Activated T-helper 2 cell treated with anti-CD3 and anti-CD28 coated beads, Interferon-gamma antibody, Interleukin-2, Interleukin-4, amounts not matched to agents 10 μg/mL and 5 μg/mL and 100 μg/mL, durations not matched to agents 14 hours and 24 hours and 36 hours (primary cell): ENCODE data around the gene MAP2K5. TPM values are rescaled to one million over a fixed set of nuclear protein-coding genes. Genes with fewer than 3 reads are reported as not detected.

Experiments
- DNase-seq: peaks from one replicate; pipeline ENCODE4 v3.0.0; 2021; ENCODE audit warnings: low spot score
- H3K27ac Mint-ChIP-seq: one replicate; pipeline ENCODE4 v1.8.0; 2021; ENCODE audit warnings: mixed read lengths
- H3K27me3 Mint-ChIP-seq: one replicate; pipeline ENCODE4 v1.8.0; 2021; ENCODE audit warnings: low read depth, mixed read lengths
- H3K36me3 Mint-ChIP-seq: one replicate; pipeline ENCODE4 v1.8.0; 2021; ENCODE audit warnings: low read depth, mixed read lengths
- H3K4me1 Mint-ChIP-seq: one replicate; pipeline ENCODE4 v1.8.0; 2021; ENCODE audit warnings: low read depth, mixed read lengths
- H3K4me3 Mint-ChIP-seq: one replicate; pipeline ENCODE4 v1.8.0; 2021; ENCODE audit warnings: low read depth, mild to moderate bottlenecking, moderate library complexity, mixed read lengths
- H3K9me3 Mint-ChIP-seq: one replicate; pipeline ENCODE4 v1.8.0; 2021; ENCODE audit warnings: mixed read lengths
- intact Hi-C: fragments of 100-400 bp; cut with micrococcal nuclease; formaldehyde crosslinking; loops from one replicate; pipeline ENCODE4 v1.15.1; 2023
- total RNA-seq: library from RNA; stranded (reverse); gene quantifications from 2 replicates; pipeline ENCODE4 v1.2.3, GENCODE V29; 2022

MAP2K5 gene
- total RNA-seq, 1 donor from 2014 or later = 25.9 TPM

- no peak overlapping the region for H3K4me3 Mint-ChIP-seq
- peaks cover 2% of the 10 kb centered on the region for H3K4me1 Mint-ChIP-seq
- H3K36me3 Mint-ChIP-seq = peaks cover 10% of the 10 kb centered on the region
- intact Hi-C loops = no loop called here
- no peaks in the 10 kb centered on the region for H3K27me3 Mint-ChIP-seq
- peaks cover 2% of the 10 kb centered on the region for H3K9me3 Mint-ChIP-seq
- H3K27ac Mint-ChIP-seq = no peak overlapping the region
- no peak for DNase-seq
These were observed 135.6 kb downstream of the MAP2K5 start for GRCh38 chr15:67678089-67678488.

GRCh38 chr15:67678993-67679392, 136.5 kb downstream of the MAP2K5 start:
- H3K4me3 Mint-ChIP-seq = no peak overlapping the region
- peaks cover 10% of the 10 kb centered on the region for H3K36me3 Mint-ChIP-seq
- H3K27ac Mint-ChIP-seq = no peak overlapping the region
- H3K9me3 Mint-ChIP-seq = peaks cover 10% of the 10 kb centered on the region
- intact Hi-C loops = no loop called here
- no peak for DNase-seq
- peaks cover 2% of the 10 kb centered on the region for H3K4me1 Mint-ChIP-seq
- H3K27me3 Mint-ChIP-seq = no peaks in the 10 kb centered on the region

- no peak for DNase-seq
- intact Hi-C loops = no loop called here
- H3K27me3 Mint-ChIP-seq = no peaks in the 10 kb centered on the region
- peaks cover 26% of the 10 kb centered on the region for H3K9me3 Mint-ChIP-seq
- H3K27ac Mint-ChIP-seq = no peak overlapping the region
- H3K36me3 Mint-ChIP-seq = peaks cover 14% of the 10 kb centered on the region
- no peak overlapping the region for H3K4me3 Mint-ChIP-seq
- peaks cover 2% of the 10 kb centered on the region for H3K4me1 Mint-ChIP-seq
These were observed 138.1 kb downstream of the MAP2K5 start for GRCh38 chr15:67680641-67681040.

GRCh38 chr15:67685008-67685599, 142.6 kb downstream of the MAP2K5 start:
- no peak for DNase-seq
- intact Hi-C loops = no loop called here
- H3K27me3 Mint-ChIP-seq = no peaks in the 10 kb centered on the region
- H3K4me1 Mint-ChIP-seq = peaks cover 2% of the 10 kb centered on the region
- H3K27ac Mint-ChIP-seq = no peak overlapping the region
- H3K9me3 Mint-ChIP-seq = peaks cover 31% of the 10 kb centered on the region
- no peak overlapping the region for H3K4me3 Mint-ChIP-seq
- peaks cover 15% of the 10 kb centered on the region for H3K36me3 Mint-ChIP-seq

- peaks cover 11% of the 10 kb centered on the region for H3K36me3 Mint-ChIP-seq
- intact Hi-C loops = no loop called here
- no peak overlapping the region for H3K4me3 Mint-ChIP-seq
- no peaks in the 10 kb centered on the region for H3K4me1 Mint-ChIP-seq
- DNase-seq = no peak
- no peaks in the 10 kb centered on the region for H3K27me3 Mint-ChIP-seq
- no peak overlapping the region for H3K27ac Mint-ChIP-seq
- H3K9me3 Mint-ChIP-seq = peaks cover 31% of the 10 kb centered on the region
These were observed 143.2 kb downstream of the MAP2K5 start for GRCh38 chr15:67685716-67686115.

- intact Hi-C loops = no loop called here
- no peak for DNase-seq
- Mint-ChIP-seq H3K36me3 (peaks cover 9% of the 10 kb centered on the region), H3K27me3 (no peaks in the 10 kb centered on the region), H3K27ac (no peak overlapping the region), H3K4me3 (no peak overlapping the region), H3K4me1 (peaks cover 4% of the 10 kb centered on the region), H3K9me3 (peaks cover 2% of the 10 kb centered on the region)
These were observed 148.4 kb downstream of the MAP2K5 start for GRCh38 chr15:67690936-67691335.

- no peak for DNase-seq
- Mint-ChIP-seq H3K4me1 (peaks cover 4% of the 10 kb centered on the region), H3K36me3 (peaks cover 8% of the 10 kb centered on the region), H3K9me3 (no peaks in the 10 kb centered on the region), H3K4me3 (no peak overlapping the region), H3K27ac (no peak overlapping the region), H3K27me3 (no peaks in the 10 kb centered on the region)
- intact Hi-C loops = no loop called here
These were observed 148.9 kb downstream of the MAP2K5 start for GRCh38 chr15:67691450-67691849.

GRCh38 chr15:67692573-67692972, 150.1 kb downstream of the MAP2K5 start:
- Mint-ChIP-seq H3K4me3 (no peak overlapping the region), H3K27ac (no peak overlapping the region), H3K9me3 (no peaks in the 10 kb centered on the region), H3K27me3 (no peaks in the 10 kb centered on the region), H3K4me1 (peaks cover 4% of the 10 kb centered on the region), H3K36me3 (peaks cover 8% of the 10 kb centered on the region)
- no peak for DNase-seq
- intact Hi-C loops = no loop called here

GRCh38 chr15:67696087-67696486, 153.6 kb downstream of the MAP2K5 start:
- H3K4me1 Mint-ChIP-seq = peaks cover under 1% of the 10 kb centered on the region
- H3K36me3 Mint-ChIP-seq = peaks cover 16% of the 10 kb centered on the region
- no peak overlapping the region for H3K27ac Mint-ChIP-seq
- no peak overlapping the region for H3K4me3 Mint-ChIP-seq
- DNase-seq = no peak
- intact Hi-C loops = no loop called here
- no peaks in the 10 kb centered on the region for H3K27me3 Mint-ChIP-seq
- H3K9me3 Mint-ChIP-seq = no peaks in the 10 kb centered on the region

GRCh38 chr15:67700023-67700422, 157.5 kb downstream of the MAP2K5 start:
- Mint-ChIP-seq H3K36me3 (peaks cover 10% of the 10 kb centered on the region), H3K4me3 (no peak overlapping the region), H3K27ac (no peak overlapping the region), H3K4me1 (no peaks in the 10 kb centered on the region), H3K27me3 (no peaks in the 10 kb centered on the region), H3K9me3 (no peaks in the 10 kb centered on the region)
- no peak for DNase-seq
- intact Hi-C loops = no loop called here

GRCh38 chr15:67701669-67702068, 159.2 kb downstream of the MAP2K5 start:
- no peaks in the 10 kb centered on the region for H3K4me1 Mint-ChIP-seq
- DNase-seq = no peak
- H3K36me3 Mint-ChIP-seq = peaks cover 12% of the 10 kb centered on the region
- H3K27ac Mint-ChIP-seq = no peak overlapping the region
- H3K4me3 Mint-ChIP-seq = no peak overlapping the region
- intact Hi-C loops = no loop called here
- H3K27me3 Mint-ChIP-seq = no peaks in the 10 kb centered on the region
- no peaks in the 10 kb centered on the region for H3K9me3 Mint-ChIP-seq

GRCh38 chr15:67707520-67708283, 165.2 kb downstream of the MAP2K5 start:
- Mint-ChIP-seq H3K9me3 (no peaks in the 10 kb centered on the region), H3K27ac (no peak overlapping the region), H3K4me1 (no peaks in the 10 kb centered on the region), H3K4me3 (no peak overlapping the region), H3K36me3 (peaks cover 4% of the 10 kb centered on the region), H3K27me3 (no peaks in the 10 kb centered on the region)
- intact Hi-C loops = no loop called here
- no peak for DNase-seq

GRCh38 chr15:67708500-67708899, 166.0 kb downstream of the MAP2K5 start:
- Mint-ChIP-seq H3K4me3 (no peak overlapping the region), H3K9me3 (no peaks in the 10 kb centered on the region), H3K4me1 (no peaks in the 10 kb centered on the region), H3K27me3 (no peaks in the 10 kb centered on the region), H3K27ac (no peak overlapping the region), H3K36me3 (peaks cover 4% of the 10 kb centered on the region)
- intact Hi-C loops = no loop called here
- DNase-seq = no peak
